GOT3 (cell line): Measurements from ENCODE around the gene SDC1.

Source experiments
- DNase-seq: peaks from one replicate; lab custom pipeline; 2025; ENCODE audit warnings: mixed read lengths; lab: John Stamatoyannopoulos, UW

The SDC1 gene

GRCh38 chr2:20227894-20228505 is 3.1 kb upstream of the SDC1 start:
- no peak for DNase-seq

GRCh38 chr2:20226152-20226545 is 1.2 kb upstream of the SDC1 start:
- no peak for DNase-seq

- DNase-seq = no peak
These were observed 593 bp upstream of the SDC1 start for GRCh38 chr2:20225294-20226151.

- DNase-seq = no peak
These were observed 690 bp downstream of the SDC1 start for GRCh38 chr2:20224164-20224715.

GRCh38 chr2:20223407-20224163 is 1.3 kb downstream of the SDC1 start:
- no peak for DNase-seq

GRCh38 chr2:20222769-20223406 is 2.0 kb downstream of the SDC1 start:
- DNase-seq = no peak

- no peak for DNase-seq
These were observed 2.7 kb downstream of the SDC1 start for GRCh38 chr2:20222014-20222768.

- no peak for DNase-seq
These were observed 3.4 kb downstream of the SDC1 start for GRCh38 chr2:20221555-20221973.

- DNase-seq = no peak
These were observed 4.0 kb downstream of the SDC1 start for GRCh38 chr2:20220806-20221554.

- DNase-seq = no peak
These were observed 5.1 kb downstream of the SDC1 start for GRCh38 chr2:20219763-20220380.

- no peak for DNase-seq
These were observed 6.3 kb downstream of the SDC1 start for GRCh38 chr2:20218331-20219320.

- DNase-seq = no peak
These were observed 7.6 kb downstream of the SDC1 start for GRCh38 chr2:20217041-20217970.

GRCh38 chr2:20216130-20217025 is 8.6 kb downstream of the SDC1 start:
- DNase-seq = no peak

GRCh38 chr2:20215183-20216040 is 9.5 kb downstream of the SDC1 start:
- no peak for DNase-seq

GRCh38 chr2:20214566-20215182 is 10.3 kb downstream of the SDC1 start:
- no peak for DNase-seq
